ENCODE results near the gene MBD5. TPM values are rescaled to one million over a fixed set of nuclear protein-coding genes. Genes with fewer than 3 reads are reported as not detected.

Gene MBD5
- total RNA-seq, 6 experiments from 2014 or later, result 7.9 to 15.6 (median 11.9) TPM

DNA sequence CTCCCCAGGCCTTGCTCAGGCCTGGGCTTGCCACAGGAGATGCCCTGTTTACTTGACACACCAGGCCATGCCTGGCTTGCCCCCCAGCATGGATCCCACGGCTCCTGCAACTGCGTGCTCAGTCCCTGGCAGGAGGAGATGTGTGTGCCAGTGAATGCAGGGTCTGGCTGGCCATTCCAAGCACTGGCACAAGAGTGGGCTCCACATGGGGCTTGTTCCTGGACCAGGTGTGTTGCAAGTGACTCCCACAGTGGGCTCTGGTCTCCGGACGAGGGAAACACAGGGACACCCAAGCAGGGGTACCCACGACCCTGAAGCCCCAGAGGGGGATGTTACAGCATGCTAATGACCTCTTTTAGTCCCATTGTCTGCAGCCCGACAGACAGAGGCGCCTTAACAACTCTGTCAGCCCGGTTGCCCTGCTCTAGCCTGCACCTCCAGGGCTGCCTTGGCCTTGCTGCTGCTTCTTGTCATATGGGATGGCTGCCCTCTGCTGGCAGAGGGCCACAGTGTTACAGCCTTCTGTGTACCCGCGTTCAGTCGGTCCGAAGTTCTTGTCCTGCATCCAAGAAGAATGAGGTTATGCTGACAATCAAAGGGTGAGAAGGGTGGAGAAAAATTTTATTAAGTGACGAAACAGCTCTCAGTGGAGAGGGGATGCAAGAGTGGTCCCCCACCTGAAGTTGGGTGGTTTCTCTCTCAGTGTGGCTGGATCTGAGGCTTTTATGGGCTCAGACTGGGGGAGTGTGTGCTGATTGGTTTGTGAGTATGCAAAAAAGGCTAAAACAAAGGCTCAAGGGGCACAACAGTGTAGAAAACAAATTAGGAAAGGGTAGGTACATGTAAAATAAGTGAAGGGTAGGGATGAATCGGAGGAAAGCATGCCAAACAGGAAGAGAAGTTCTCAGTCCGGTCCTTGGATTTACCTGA is 180.4 kb downstream of the MBD5 start:
- peak; percentile 33 to 56 (median 48) for DNase-seq

GRCh38 chr2:148202237-148202636 is 181.3 kb downstream of the MBD5 start:
- Histone ChIP-seq H3K4me1 (peaks cover 0 to 4% (median 0%) of the 10 kb centered on the region in 4 donors), H3K4me3 (no peak overlapping the region), H3K27ac (no peak overlapping the region), H3K27me3 (no peaks in the 10 kb centered on the region), H3K36me3 (no peaks in the 10 kb centered on the region), H3K9me3 (no peaks in the 10 kb centered on the region)
- ATAC-seq, result no peak
- intact Hi-C loops (cut with DNase I), result no loop called here
- no peak for DNase-seq
- no peak for TF ChIP-seq CTCF (IDR thresholded peaks at IDR 0.05)
- no peak for TF ChIP-seq POLR2A (IDR thresholded peaks at IDR 0.05)

More for the DNA sequence above, 180.4 kb downstream of the MBD5 start:
- Histone ChIP-seq H3K9me3 (no peaks in the 10 kb centered on the region), H3K27ac (no peak overlapping the region), H3K4me1 (peaks cover 0 to 1% (median 0%) of the 10 kb centered on the region in 4 donors), H3K27me3 (no peaks in the 10 kb centered on the region), H3K4me3 (no peak overlapping the region), H3K36me3 (no peaks in the 10 kb centered on the region)
- TF ChIP-seq CTCF (IDR thresholded peaks at IDR 0.05) (peak in 3 of 4 donors; percentile 18 to 21 (median 19)), POLR2A (IDR thresholded peaks at IDR 0.05) (no peak)
- WGBS (ENCODE audit: insufficient coverage, low coverage, low lambda C conversion rate, missing lambda C conversion rate), result 77% methylated on average over 11 of the region's 15 CpGs
- intact Hi-C loops (cut with DNase I), result no loop called here
- peak; percentile 41 to 59 (median 56) for ATAC-seq

- intact Hi-C loops (cut with DNase I), result no loop called here
- H3K36me3 ChIP-seq, result no peaks in the 10 kb centered on the region
- ATAC-seq, result no peak
Observed at GRCh38 chr2:148207111-148207510, 186.2 kb downstream of the MBD5 start.

GRCh38 chr2:148209603-148210002 is 188.7 kb downstream of the MBD5 start:
- intact Hi-C loops (cut with DNase I), result no loop called here
- Histone ChIP-seq H3K27me3 (no peaks in the 10 kb centered on the region), H3K27ac (no peak overlapping the region), H3K4me3 (no peak overlapping the region), H3K36me3 (no peaks in the 10 kb centered on the region), H3K9me3 (no peaks in the 10 kb centered on the region), H3K4me1 (peaks cover 0 to 4% (median 0%) of the 10 kb centered on the region in 4 donors)
- no peak for DNase-seq
- no peak for ATAC-seq
- TF ChIP-seq CTCF (IDR thresholded peaks at IDR 0.05) (no peak), POLR2A (IDR thresholded peaks at IDR 0.05) (no peak)
- WGBS (ENCODE audit: insufficient coverage, low coverage, low lambda C conversion rate, missing lambda C conversion rate), result 100% methylated on average over 1 of the region's 2 CpGs

More at GRCh38 chr2:148207111-148207510, 186.2 kb downstream of the MBD5 start:
- no peak for DNase-seq
- Histone ChIP-seq H3K9me3 (no peaks in the 10 kb centered on the region), H3K4me3 (no peak overlapping the region), H3K27ac (no peak overlapping the region), H3K4me1 (peaks cover 0 to 4% (median 0%) of the 10 kb centered on the region in 4 donors), H3K27me3 (no peaks in the 10 kb centered on the region)
- TF ChIP-seq POLR2A (IDR thresholded peaks at IDR 0.05) (no peak), CTCF (IDR thresholded peaks at IDR 0.05) (no peak)
- WGBS (ENCODE audit: insufficient coverage, low coverage, low lambda C conversion rate, missing lambda C conversion rate), result 63% methylated on average over 2 of the region's 2 CpGs
